Mucosa of stomach (tissue), 1 donor: ENCODE results near the gene NBEA.

Source experiments
- H3K27me3 ChIP-seq: one replicate; pipeline ENCODE4 v1.7.0; 2013; ENCODE audit warnings: mild to moderate bottlenecking, low read length; ENCODE audit not compliant: control insufficient read depth, insufficient read depth
- H3K36me3 ChIP-seq: one replicate; pipeline ENCODE4 v1.7.0; 2013; ENCODE audit warnings: low read length; ENCODE audit not compliant: control insufficient read depth, insufficient read depth
- H3K4me1 ChIP-seq: one replicate; pipeline ENCODE4 v1.7.0; 2013; ENCODE audit warnings: mild to moderate bottlenecking, low read length; ENCODE audit not compliant: control insufficient read depth, insufficient read depth
- H3K4me3 ChIP-seq: one replicate; pipeline ENCODE4 v1.7.0; 2013; ENCODE audit warnings: low read length
- H3K9ac ChIP-seq: one replicate; pipeline ENCODE4 v1.7.0; 2013; ENCODE audit warnings: mild to moderate bottlenecking, low read length, moderate library complexity
- H3K9me3 ChIP-seq: one replicate; pipeline ENCODE4 v1.7.0; 2013; ENCODE audit warnings: mild to moderate bottlenecking, low read length, moderate library complexity; ENCODE audit not compliant: control insufficient read depth
- donor health status: Pancreatic carcinoma.

NBEA gene

DNA sequence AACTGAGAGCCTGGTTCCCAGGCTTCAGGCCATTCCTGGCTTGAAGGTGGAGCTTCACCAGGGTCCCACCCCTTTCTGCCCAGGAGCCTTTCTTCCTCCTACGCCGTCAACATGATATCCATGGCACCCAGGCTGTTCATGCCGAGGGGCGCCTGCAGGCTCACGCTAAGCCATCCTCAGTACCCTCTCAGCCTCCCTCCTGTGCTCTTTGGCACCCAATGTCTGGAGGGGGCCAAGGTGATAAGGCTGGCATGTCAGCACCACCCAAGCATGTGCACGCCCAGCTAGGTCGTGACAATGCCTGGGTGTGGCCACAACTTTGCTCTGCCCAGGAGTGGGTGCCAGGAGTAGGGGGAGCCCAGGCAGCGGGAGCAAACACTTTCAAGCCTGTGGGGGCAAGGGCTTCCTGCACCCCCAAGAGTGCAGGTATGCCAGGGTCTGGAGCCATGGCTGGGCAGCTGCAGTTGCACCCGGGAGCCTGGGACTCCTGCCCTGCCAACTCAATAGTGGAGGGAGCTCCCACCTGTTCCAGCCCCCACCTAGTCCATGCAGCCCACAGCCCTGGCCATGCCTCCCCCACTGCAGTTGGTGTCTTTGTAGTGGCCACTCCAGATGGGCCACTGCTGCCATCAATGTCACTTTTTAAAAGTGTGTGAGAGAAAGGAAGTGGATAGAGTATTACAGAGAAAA lies 314.5 kb downstream of the NBEA start:
- Histone ChIP-seq H3K4me1 (no peaks in the 10 kb centered on the region), H3K27me3 (no peaks in the 10 kb centered on the region), H3K4me3 (no peak overlapping the region), H3K36me3 (no peaks in the 10 kb centered on the region), H3K9ac (no peak overlapping the region), H3K9me3 (no peaks in the 10 kb centered on the region)

DNA sequence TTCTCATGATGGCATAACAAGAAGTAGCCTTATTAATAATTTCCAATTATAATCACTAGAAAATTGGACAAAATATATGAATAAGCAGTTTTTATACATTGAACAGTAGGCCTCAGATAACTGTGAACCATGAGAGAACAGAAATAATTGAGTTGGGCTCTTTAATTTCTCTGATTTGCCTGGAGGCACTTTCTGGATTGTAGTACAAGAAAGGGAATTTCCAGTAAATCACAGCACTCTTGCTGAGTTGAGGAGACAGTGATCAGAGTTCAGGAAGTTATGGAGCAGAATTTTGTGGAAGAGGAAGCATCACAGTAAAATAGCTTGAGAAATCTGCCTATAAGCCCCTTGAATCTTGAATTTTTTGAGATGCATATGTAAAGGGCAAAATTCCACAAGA lies 318.2 kb downstream of the NBEA start:
- no peaks in the 10 kb centered on the region for H3K9me3 ChIP-seq
- no peaks in the 10 kb centered on the region for H3K27me3 ChIP-seq
- no peak overlapping the region for H3K4me3 ChIP-seq
- H3K9ac ChIP-seq = no peak overlapping the region
- no peaks in the 10 kb centered on the region for H3K36me3 ChIP-seq
- no peaks in the 10 kb centered on the region for H3K4me1 ChIP-seq

DNA sequence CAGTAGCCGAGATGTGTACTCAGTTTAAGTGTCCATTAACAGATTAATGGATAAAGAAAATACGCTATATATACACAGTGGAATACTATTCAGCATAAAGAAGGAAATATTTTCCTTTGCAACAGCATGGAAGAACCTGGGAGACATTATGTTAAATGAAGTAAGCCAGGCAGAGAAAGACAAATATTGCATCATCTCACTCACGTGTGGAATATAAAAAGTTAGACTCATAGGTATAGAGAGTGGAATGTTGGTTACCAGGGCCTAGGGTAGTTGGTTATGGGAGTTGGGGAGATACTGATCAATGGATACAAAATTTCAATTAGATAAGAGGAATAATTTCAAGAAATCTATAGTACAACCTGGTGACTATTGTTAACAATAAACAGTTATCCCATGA lies 324.3 kb downstream of the NBEA start:
- Histone ChIP-seq H3K27me3 (no peaks in the 10 kb centered on the region), H3K36me3 (no peaks in the 10 kb centered on the region), H3K9me3 (no peaks in the 10 kb centered on the region), H3K4me3 (no peak overlapping the region), H3K9ac (no peak overlapping the region), H3K4me1 (no peaks in the 10 kb centered on the region)

DNA sequence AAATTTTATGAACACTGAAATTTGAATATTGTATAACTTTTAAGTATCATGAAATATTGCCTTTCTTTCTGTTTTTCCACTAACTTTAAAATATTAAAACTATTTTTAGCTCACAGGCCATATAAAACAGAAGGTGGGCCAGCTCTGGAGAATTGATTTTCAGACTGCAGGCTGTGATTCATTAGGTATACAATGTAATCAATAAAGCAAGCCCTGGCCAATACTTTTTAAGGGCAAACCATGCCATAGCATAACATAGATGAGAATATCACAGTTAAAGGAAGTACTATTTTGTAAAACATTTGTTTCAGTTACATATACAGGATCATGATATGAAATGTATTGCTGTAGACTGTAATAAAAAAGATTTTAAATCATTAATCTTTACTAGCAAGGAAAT lies 336.8 kb downstream of the NBEA start:
- H3K4me1 ChIP-seq = no peaks in the 10 kb centered on the region
- no peak overlapping the region for H3K4me3 ChIP-seq
- H3K27me3 ChIP-seq = no peaks in the 10 kb centered on the region
- H3K36me3 ChIP-seq = no peaks in the 10 kb centered on the region
- no peak overlapping the region for H3K9ac ChIP-seq
- H3K9me3 ChIP-seq = no peaks in the 10 kb centered on the region

DNA sequence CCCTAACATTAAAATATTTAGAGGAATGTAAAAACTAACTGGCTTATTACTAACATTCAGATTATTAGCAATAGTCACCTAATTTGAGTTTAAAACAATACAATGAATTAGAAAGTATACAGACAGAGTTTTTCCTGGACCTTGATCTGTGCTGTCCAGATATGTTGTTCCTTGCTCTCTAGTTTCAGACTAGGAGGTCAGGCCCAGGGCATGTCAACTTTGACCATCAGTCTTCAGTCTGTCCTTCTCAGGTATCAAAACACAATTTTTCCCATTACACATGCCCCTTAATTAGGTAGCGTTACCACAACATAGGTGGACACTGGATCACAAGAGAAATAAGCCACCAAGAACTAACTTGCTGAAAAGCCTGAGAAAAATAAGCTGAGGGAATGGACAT lies 337.4 kb downstream of the NBEA start:
- Histone ChIP-seq H3K9me3 (no peaks in the 10 kb centered on the region), H3K36me3 (no peaks in the 10 kb centered on the region), H3K4me1 (no peaks in the 10 kb centered on the region), H3K27me3 (no peaks in the 10 kb centered on the region), H3K4me3 (no peak overlapping the region), H3K9ac (no peak overlapping the region)

DNA sequence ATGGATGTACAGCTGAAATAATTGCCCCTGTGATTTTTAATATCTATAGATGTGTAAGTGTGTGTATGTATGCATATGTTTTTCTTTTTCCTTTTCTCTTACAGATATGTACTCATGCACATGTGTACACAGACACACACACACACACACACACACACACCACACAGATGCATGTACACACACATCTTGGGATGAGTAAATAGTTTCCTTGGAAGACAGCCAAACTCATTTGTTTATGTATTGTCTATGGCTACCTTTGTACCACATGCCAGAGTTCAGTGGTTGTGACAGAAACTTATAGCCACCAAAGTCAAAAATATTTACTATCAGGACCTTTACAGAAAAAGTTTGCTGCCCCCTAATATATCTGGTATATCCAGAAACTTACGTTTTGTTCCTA lies 341.8 kb downstream of the NBEA start:
- no peak overlapping the region for H3K4me3 ChIP-seq
- H3K9me3 ChIP-seq = no peaks in the 10 kb centered on the region
- no peaks in the 10 kb centered on the region for H3K36me3 ChIP-seq
- no peaks in the 10 kb centered on the region for H3K4me1 ChIP-seq
- H3K27me3 ChIP-seq = no peaks in the 10 kb centered on the region
- no peak overlapping the region for H3K9ac ChIP-seq

DNA sequence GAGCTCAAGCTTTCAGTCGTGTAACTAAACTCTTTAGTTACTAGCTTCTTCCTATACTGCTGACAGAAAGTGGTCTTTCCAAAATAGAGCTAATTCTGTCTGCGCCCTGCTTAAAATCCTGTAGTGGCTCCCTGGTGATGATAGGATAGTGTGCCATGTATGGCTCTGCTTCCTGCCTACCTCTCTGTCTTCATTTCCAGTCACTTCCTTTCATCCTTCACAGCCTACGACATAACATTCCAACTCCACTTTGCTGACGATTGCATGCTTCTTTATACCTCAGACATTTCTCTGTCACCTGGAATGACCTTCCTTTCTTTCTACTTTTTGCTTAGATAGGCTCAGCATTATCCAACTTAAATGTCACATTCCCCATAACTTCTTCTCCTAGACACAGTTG lies 343.6 kb downstream of the NBEA start:
- Histone ChIP-seq H3K9ac (no peak overlapping the region), H3K4me1 (no peaks in the 10 kb centered on the region), H3K9me3 (no peaks in the 10 kb centered on the region)

DNA sequence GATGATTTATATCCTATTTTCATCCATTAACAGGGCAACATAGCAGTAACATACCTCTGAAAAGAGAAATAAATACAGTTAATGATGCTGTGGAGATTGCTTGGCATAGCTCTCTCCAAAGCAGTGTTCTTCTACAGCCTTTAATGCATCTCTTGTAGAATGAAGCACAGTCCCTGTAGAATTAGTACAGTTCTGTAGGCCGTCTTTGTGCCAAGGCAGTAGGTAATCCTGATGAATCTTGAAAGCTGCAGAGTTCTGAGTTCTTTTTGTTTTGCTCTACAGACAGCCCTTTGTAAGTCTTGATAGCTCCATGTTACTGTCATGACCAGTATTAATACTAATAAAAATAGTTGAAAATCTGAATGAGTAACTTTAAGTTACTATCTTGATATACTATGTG lies 350.3 kb downstream of the NBEA start:
- Histone ChIP-seq H3K4me1 (no peaks in the 10 kb centered on the region), H3K27me3 (no peaks in the 10 kb centered on the region), H3K4me3 (no peak overlapping the region), H3K36me3 (no peaks in the 10 kb centered on the region), H3K9ac (no peak overlapping the region), H3K9me3 (no peaks in the 10 kb centered on the region)

More for the DNA sequence above, 343.6 kb downstream of the NBEA start:
- Histone ChIP-seq H3K36me3 (no peaks in the 10 kb centered on the region), H3K27me3 (no peaks in the 10 kb centered on the region), H3K4me3 (no peak overlapping the region)

DNA sequence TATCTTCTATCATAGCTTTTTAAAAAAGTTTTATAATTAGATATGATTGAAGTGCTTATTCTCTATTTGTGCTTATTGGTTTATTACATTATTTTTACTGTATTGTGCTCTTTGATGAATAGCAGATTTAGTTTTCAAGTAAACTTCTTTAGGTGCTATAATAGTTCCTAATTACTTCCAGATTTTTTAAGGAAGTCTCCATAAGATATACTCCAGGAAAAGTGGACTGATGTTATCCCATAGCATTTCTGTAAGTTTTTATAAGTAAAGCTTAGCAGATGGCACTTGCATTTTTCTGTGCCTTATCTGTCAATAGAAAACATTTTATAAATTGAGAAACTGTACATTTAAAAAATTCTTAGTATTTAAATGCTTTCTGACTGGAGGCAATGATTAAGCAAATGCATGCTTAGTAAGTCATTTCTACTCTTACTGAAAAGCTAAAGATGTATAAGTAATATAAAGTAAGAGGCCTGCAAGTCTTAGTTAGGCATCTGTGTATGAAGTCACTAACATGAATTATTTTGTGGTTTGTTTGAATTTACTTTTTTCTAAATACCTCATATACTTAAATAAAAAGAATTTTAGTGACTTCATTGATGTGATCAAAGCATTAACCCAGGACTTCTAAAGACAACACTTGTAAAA lies 351.6 kb downstream of the NBEA start:
- Histone ChIP-seq H3K9me3 (no peaks in the 10 kb centered on the region), H3K9ac (no peak overlapping the region), H3K36me3 (no peaks in the 10 kb centered on the region), H3K4me1 (no peaks in the 10 kb centered on the region), H3K4me3 (no peak overlapping the region), H3K27me3 (no peaks in the 10 kb centered on the region)

DNA sequence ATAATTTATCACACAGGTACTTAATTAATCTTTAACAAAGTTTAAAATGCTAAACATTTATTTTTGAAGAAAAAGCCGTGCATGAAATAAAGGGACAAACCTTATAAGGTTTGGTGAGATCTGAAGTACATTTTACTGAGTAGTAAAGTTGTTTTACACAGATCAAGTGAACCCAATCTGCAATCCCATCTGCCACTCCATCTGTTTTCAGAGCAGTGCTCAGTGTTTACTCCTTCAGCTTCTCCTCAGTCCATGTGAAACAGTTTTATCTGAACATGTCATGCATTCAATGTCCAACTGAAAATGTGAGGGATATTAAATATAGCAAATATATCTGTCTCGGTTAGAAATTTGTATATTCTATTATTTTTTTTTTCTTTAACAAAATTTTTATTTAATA lies 367.6 kb downstream of the NBEA start:
- Histone ChIP-seq H3K9ac (no peak overlapping the region), H3K4me1 (no peaks in the 10 kb centered on the region), H3K9me3 (no peaks in the 10 kb centered on the region), H3K36me3 (no peaks in the 10 kb centered on the region), H3K27me3 (no peaks in the 10 kb centered on the region), H3K4me3 (no peak overlapping the region)

DNA sequence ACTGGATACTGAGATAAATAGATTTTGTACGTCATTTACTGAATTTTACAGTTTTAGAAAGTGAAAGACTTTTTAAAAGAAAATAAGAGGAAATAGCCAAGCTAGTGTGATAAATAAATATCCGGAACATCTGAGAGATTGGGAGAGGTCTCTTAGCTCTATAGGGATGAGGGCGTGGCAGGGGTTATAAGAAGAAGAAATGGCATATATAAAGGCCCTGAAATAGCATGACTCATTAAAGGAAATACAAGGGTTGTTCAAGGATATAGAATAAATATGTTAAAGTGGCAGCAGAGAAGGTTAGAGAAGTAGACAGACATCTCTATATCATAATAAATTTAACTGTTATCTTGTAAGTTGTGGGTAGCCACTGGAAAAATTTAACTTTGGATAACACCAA lies 390.1 kb downstream of the NBEA start:
- H3K27me3 ChIP-seq = no peaks in the 10 kb centered on the region
- H3K36me3 ChIP-seq = no peaks in the 10 kb centered on the region
- H3K9ac ChIP-seq = no peak overlapping the region
- H3K9me3 ChIP-seq = no peaks in the 10 kb centered on the region
- H3K4me3 ChIP-seq = no peak overlapping the region
- H3K4me1 ChIP-seq = no peaks in the 10 kb centered on the region

DNA sequence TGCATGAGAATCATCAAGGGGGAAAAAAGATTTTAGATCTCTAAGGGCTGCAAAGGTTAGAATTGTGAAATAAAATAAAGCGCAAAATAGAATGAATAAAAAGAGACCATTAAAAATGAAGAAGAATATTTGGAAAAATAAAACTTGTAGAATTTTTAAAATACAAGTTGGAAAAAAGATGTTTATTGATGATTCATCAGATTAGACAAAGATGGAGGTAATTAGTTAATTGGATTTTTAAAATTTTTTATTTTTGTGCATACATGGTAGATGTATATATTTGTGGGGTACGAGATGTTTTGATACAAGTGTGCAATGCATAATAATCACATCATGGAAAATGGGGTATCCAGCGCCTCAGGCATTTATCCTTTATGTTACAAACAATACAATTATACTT lies 391.1 kb downstream of the NBEA start:
- Histone ChIP-seq H3K4me3 (no peak overlapping the region), H3K4me1 (no peaks in the 10 kb centered on the region), H3K36me3 (no peaks in the 10 kb centered on the region), H3K9me3 (no peaks in the 10 kb centered on the region), H3K27me3 (no peaks in the 10 kb centered on the region), H3K9ac (no peak overlapping the region)

DNA sequence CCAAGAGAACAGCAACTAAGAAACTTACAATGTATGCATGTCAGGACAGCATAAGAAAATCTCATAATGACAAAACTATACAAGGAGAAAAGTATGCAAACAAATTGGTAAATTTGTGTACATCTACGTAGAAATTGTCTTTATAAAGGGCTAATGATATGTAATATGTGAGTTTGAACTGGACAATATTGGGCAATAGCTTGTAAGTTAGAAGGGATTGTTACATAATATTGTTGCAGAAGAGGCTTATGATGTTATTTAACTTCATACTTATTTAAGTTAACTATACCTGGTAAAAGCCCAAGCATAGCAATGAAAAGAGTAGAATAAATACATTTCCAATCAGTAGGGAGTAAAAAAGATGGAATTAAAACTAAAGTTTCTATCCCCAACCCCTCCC lies 400.4 kb downstream of the NBEA start:
- Histone ChIP-seq H3K9me3 (no peaks in the 10 kb centered on the region), H3K36me3 (no peaks in the 10 kb centered on the region), H3K4me1 (no peaks in the 10 kb centered on the region), H3K4me3 (no peak overlapping the region), H3K9ac (no peak overlapping the region), H3K27me3 (no peaks in the 10 kb centered on the region)
